HG03139 (cell line): ENCODE results near the gene RORB.
"Not testable (repeated sequence)": the region's sequence is repeated elsewhere in the genome, so short reads cannot be mapped to it uniquely, and the experiment has no call there.

Experiments
- ATAC-seq: cut with Tn5 transposase; IDR thresholded peaks from one replicate; pipeline ENCODE4 v1.9.1; 2021; ENCODE audit not compliant: unreplicated experiment

RORB gene

DNA sequence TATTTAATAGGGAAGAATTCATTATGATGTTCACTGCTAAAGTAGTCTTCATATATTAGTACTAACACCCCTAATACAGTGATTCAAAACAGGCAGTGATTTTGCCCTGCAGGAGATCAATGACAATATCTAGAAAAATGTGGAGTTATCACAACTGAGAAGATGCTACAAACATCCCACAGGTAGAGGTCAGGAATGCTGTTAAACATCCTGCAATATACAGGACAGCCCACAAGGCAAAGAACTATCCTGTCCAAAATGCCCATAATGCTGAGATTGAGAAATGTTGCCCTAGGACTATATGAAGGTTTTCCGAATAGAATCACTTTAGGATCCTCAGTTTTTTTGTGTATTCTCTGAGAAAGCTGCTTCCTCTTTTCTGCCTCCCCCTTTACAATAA is 15.3 kb downstream of the RORB start:
- no peak for ATAC-seq

- no peak for ATAC-seq
These were observed 16.1 kb downstream of the RORB start for GRCh38 chr9:74513221-74513620.

- ATAC-seq: no peak
These were observed 20.1 kb downstream of the RORB start for GRCh38 chr9:74517188-74517587.

DNA sequence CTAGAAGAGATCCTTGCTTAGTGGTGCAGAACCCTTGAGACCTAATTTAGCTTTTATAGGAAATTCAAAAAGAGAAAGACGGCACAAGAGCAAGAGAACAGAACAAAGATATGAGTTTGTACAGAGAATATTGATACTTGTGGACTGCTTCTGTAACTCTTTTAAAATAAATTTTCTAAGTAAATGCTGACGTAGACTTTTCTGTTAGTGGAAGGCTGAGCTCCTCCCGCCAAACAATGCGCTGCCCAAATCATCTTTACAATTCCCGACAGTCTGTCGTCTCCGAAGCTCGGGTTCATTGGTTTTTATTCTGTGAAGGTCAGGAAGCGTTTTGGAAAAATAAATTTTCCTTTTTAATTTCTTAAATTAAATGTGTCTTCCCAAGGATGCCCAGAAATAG is 22.3 kb downstream of the RORB start:
- no peak for ATAC-seq

- no peak for ATAC-seq
These were observed 23.9 kb downstream of the RORB start for GRCh38 chr9:74521009-74521408.

GRCh38 chr9:74524289-74524688 is 27.2 kb downstream of the RORB start:
- no peak for ATAC-seq

DNA sequence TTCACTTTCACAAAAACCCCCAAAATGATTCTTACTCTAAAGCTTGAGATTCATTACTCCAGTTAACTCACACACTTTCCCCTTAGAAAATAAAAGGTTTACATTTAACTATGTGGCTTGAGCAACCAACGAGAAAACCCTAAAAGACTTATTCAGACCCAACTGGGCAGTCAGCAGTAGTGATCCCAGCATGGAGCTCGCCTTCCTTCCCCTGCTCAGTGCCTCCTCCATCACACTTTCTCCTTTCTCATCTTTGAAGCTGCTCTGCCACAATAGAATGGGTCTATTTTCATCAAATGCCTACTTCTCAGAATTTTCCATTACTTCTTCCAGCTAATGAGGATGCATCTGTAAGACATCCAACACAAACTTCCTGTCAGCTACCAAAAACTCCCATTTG is 29.1 kb downstream of the RORB start:
- no peak for ATAC-seq

DNA sequence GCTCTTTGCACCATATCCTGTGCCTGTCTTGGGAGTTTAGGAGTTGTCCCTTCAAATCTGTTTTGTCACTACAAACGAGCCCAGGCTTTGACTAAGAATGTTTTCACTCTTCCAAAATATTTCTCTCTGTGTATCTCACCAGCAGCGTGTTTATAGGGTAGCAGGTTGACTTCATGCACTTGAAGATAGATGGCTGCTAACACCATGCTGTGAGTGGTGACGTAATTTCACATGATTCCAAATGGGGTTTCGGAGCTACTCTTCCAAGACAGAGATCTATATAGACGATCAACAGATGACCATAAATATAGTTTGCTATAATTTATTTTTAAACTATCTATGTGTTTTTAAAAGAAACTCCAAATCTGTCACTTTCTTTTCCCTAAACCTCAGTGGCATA is 30.6 kb downstream of the RORB start:
- no peak for ATAC-seq

- ATAC-seq: no peak
These were observed 31.1 kb downstream of the RORB start for GRCh38 chr9:74528207-74528606.

GRCh38 chr9:74530458-74530857 is 33.3 kb downstream of the RORB start:
- not testable (repeated sequence) for ATAC-seq

DNA sequence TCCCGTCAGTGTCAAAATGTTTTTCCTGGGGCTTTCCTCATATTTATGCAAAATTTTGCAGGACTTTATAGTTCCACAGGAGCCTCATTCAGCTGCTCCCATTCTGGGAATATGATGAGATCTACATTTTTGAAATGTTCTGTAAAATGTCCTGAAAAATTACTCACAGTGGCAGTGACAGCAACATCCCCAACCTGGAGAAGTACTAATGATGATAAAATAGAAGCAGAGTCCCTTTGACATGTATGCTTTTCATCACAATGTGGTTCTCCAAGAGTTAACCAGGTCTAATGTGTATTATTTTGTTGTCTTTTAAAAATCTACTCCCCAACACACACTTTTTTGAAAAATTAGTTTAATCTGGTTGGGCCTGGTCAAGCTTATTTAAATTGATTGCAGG is 36.1 kb downstream of the RORB start:
- no peak for ATAC-seq

GRCh38 chr9:74534841-74535240 is 37.7 kb downstream of the RORB start:
- ATAC-seq: no peak

GRCh38 chr9:74543145-74543544 is 46.0 kb downstream of the RORB start:
- no peak for ATAC-seq

GRCh38 chr9:74551266-74551665 is 54.1 kb downstream of the RORB start:
- ATAC-seq: no peak

DNA sequence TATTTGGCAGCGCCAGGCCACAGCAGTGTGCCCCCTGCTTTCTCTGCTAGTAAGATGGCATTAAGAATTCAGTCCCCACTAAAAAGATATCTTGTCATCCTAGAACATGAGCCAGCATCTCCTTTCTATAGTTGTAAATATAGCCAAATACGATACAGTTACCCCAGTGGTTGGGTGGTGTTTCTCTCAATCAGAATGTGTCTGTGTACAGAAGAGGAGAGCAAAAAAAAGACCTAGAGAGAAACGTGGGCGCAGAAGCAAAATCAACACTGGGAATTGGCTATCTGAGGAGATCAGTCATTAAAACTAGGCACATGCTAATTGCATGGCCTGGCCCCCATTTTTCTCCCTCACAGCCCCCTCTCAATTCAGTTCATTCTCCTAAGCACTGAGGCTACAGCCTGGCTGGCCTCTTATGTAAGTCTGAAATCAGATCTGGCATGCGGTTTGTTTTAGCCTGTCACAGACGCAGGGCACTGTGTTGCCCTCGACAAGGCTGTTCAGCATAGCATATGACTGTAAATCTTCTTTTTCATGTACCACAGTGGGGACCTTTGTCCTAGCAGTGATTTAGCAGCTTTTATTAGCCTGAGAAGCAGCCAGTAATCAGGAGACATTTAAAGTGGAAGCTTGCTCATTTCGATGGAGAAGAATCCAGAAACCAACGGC is 57.8 kb downstream of the RORB start:
- no peak for ATAC-seq

- ATAC-seq: no peak
These were observed 58.4 kb downstream of the RORB start for GRCh38 chr9:74555565-74555964.

- ATAC-seq: peak; percentile 69
These were observed 59.5 kb downstream of the RORB start for GRCh38 chr9:74556685-74557084.

GRCh38 chr9:74557571-74557970 is 60.4 kb downstream of the RORB start:
- ATAC-seq: peak; percentile 25

- ATAC-seq: no peak
These were observed 65.5 kb downstream of the RORB start for GRCh38 chr9:74562611-74563010.

DNA sequence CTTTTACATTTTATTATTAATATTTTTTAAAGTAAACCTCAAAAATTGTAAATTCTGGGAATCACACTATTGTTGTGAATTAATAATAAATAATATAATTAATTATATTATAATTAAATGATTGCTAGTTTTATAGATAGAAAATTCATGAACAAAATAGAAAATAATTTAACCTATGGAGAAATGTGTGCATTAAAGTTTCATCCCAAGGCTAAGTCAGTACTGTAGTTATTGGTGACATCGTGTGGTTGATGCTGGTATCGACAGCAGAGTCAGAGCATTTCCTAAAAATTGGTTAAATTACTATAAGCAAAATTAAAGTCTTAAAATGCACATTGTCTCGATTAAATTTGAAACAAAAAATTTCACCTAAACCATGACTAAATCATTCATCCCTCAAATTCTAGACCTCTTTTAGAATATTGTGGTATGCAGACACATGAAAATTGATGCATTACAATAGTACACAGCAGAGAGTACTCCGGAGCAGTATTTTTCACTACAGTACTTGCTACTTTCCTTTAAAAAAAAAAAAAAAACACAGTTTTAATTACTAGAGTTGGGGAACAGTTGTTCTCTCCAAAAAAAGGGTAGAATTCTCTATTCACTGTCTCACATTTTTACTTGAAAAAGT is 73.9 kb downstream of the RORB start:
- peak; percentile 84 for ATAC-seq

- ATAC-seq: no peak
These were observed 76.6 kb downstream of the RORB start for GRCh38 chr9:74573640-74574191.

DNA sequence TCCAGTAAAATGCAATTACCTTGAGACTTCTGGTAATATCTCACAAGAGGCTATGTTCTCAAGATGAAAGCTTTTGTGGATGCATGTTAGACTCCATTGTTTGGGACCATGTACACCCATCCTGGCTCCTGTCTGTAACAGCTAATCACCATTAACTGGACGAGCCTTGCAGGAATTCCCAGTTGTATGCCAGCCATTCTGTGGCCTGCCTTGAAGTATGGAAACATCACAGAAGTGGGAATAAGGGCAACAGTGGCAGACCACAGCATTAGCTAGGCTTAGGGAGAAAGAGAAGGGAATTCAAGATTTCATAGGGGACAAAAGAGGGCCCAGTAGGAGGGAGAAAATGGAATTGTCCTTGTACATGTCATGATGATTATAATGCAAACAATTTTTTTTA is 79.0 kb downstream of the RORB start:
- ATAC-seq: no peak

- ATAC-seq: no peak
These were observed 80.8 kb downstream of the RORB start for GRCh38 chr9:74577956-74578355.
